SU-DHL-6 (cell line): Measurements from ENCODE around the gene SPATA22.

Source experiments
- H2AFZ ChIP-seq: fragments of 200-600 bp; sonication (generic); 2 replicates; pipeline ENCODE4 v1.6.1; 2014; ENCODE audit warnings: low read depth, mild to moderate bottlenecking, moderate library complexity, mixed read lengths, antibody characterized with exemption, low read length; ENCODE audit not compliant: severe bottlenecking
- H3F3A ChIP-seq: fragments of 200-600 bp; shearing (Covaris generic); 2 replicates; pipeline ENCODE4 v1.6.0; 2016; ENCODE audit warnings: antibody characterized with exemption, mild to moderate bottlenecking; ENCODE audit not compliant: insufficient read depth
- H3K27ac ChIP-seq: fragments of 200-600 bp; sonication (generic); 2 replicates; pipeline ENCODE4 v1.5.1; 2016; ENCODE audit warnings: low read depth, mild to moderate bottlenecking, low read length, moderate library complexity, mixed read lengths
- H3K27me3 ChIP-seq: fragments of 200-600 bp; sonication (generic), shearing (Covaris generic); 2 replicates; pipeline ENCODE4 v1.6.0; 2014; ENCODE audit warnings: mild to moderate bottlenecking, low read length
- H3K36me3 ChIP-seq: fragments of 200-600 bp; sonication (generic); 2 replicates; pipeline ENCODE4 v1.6.1; 2014; ENCODE audit warnings: mild to moderate bottlenecking, low read length, mixed read lengths
- H3K4me2 ChIP-seq: fragments of 300-600, 200-600 bp; shearing (Covaris generic), sonication (generic); 2 replicates; pipeline ENCODE4 v1.6.0; 2014; ENCODE audit warnings: low read length, low read depth, mild to moderate bottlenecking; ENCODE audit not compliant: poor library complexity, severe bottlenecking
- H3K4me3 ChIP-seq: fragments of 200-600 bp; sonication (generic); 2 replicates; pipeline ENCODE4 v1.5.1; 2014; ENCODE audit warnings: antibody characterized with exemption, low read length, mild to moderate bottlenecking, mixed read lengths; ENCODE audit not compliant: insufficient read depth, poor library complexity, severe bottlenecking
- H3K79me2 ChIP-seq: fragments of 200-600 bp; sonication (generic); 2 replicates; pipeline ENCODE4 v1.6.1; 2014; ENCODE audit warnings: mild to moderate bottlenecking, low read length, moderate library complexity; ENCODE audit not compliant: insufficient read depth
- H3K9ac ChIP-seq: fragments of 200-600 bp; sonication (generic); 2 replicates; pipeline ENCODE4 v1.7.0; 2014; ENCODE audit warnings: mild to moderate bottlenecking, low read length
- H3K9me2 ChIP-seq: fragments of 200-600 bp; sonication (generic); replicated peaks from 2 replicates; pipeline ENCODE4 v1.6.1; 2014; ENCODE audit warnings: low read length; ENCODE audit not compliant: insufficient read depth
- H3K9me3 ChIP-seq: fragments of 200-600 bp; sonication (generic); 2 replicates; pipeline ENCODE4 v1.6.1; 2014; ENCODE audit warnings: low read length, mixed read lengths; ENCODE audit not compliant: insufficient read depth
- H4K20me1 ChIP-seq: fragments of 200-600 bp; sonication (generic); 2 replicates; pipeline ENCODE4 v1.6.1; 2014; ENCODE audit warnings: low read depth, mild to moderate bottlenecking, antibody characterized with exemption, low read length, moderate library complexity, mixed read lengths
- EZH2phosphoT487 ChIP-seq: fragments of 200-600 bp; sonication (generic), shearing (Covaris generic); conservative IDR thresholded peaks from 2 replicates; pipeline ENCODE4 v1.6.1; 2018; ENCODE audit warnings: mild to moderate bottlenecking, antibody characterized with exemption, low read length, moderate library complexity, mixed read lengths
- TF ChIP-seq, protein P1 (sequence below): fragments of 200-600 bp; sonication (generic); IDR thresholded peaks from one replicate; pipeline ENCODE4 v1.5.1; 2017; ENCODE audit warnings: antibody characterized with exemption, mild to moderate bottlenecking, low read length, moderate library complexity; ENCODE audit not compliant: insufficient read depth, poor library complexity, severe bottlenecking

The SPATA22 gene

DNA sequence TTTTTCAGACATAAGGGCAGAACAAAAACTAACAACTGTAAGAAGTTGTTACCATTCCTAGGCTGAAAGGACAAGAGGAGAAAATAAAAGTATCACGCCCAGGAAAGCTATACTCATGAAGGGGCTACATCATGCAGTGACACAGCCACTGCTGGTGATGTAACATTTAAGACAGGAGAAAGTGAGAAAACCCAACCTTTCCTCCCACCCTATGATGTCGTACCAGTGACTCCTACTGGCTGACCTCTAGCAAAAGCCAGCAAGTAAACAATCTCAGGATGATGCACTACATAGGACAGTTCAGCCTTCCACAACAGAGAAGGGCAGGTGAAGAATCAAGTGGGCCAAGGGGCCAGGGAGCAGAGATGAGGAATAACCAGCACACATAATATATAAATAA, 24.0 kb downstream of the SPATA22 start:
- H3K9me2 ChIP-seq = no peaks in the 10 kb centered on the region
- H3K4me3 ChIP-seq = no peak overlapping the region
- TF ChIP-seq, protein P1, sequence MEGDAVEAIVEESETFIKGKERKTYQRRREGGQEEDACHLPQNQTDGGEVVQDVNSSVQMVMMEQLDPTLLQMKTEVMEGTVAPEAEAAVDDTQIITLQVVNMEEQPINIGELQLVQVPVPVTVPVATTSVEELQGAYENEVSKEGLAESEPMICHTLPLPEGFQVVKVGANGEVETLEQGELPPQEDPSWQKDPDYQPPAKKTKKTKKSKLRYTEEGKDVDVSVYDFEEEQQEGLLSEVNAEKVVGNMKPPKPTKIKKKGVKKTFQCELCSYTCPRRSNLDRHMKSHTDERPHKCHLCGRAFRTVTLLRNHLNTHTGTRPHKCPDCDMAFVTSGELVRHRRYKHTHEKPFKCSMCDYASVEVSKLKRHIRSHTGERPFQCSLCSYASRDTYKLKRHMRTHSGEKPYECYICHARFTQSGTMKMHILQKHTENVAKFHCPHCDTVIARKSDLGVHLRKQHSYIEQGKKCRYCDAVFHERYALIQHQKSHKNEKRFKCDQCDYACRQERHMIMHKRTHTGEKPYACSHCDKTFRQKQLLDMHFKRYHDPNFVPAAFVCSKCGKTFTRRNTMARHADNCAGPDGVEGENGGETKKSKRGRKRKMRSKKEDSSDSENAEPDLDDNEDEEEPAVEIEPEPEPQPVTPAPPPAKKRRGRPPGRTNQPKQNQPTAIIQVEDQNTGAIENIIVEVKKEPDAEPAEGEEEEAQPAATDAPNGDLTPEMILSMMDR = no peak
- no peak for TF ChIP-seq EZH2phosphoT487
- H2AFZ ChIP-seq = no peak overlapping the region
- H3K27me3 ChIP-seq = no peaks in the 10 kb centered on the region
- no peaks in the 10 kb centered on the region for H3F3A ChIP-seq
- no peaks in the 10 kb centered on the region for H3K79me2 ChIP-seq
- H3K36me3 ChIP-seq = no peaks in the 10 kb centered on the region
- no peak overlapping the region for H3K9ac ChIP-seq
- no peak overlapping the region for H3K4me2 ChIP-seq
- no peaks in the 10 kb centered on the region for H3K9me3 ChIP-seq
- H3K27ac ChIP-seq = no peak overlapping the region
- no peaks in the 10 kb centered on the region for H4K20me1 ChIP-seq

DNA sequence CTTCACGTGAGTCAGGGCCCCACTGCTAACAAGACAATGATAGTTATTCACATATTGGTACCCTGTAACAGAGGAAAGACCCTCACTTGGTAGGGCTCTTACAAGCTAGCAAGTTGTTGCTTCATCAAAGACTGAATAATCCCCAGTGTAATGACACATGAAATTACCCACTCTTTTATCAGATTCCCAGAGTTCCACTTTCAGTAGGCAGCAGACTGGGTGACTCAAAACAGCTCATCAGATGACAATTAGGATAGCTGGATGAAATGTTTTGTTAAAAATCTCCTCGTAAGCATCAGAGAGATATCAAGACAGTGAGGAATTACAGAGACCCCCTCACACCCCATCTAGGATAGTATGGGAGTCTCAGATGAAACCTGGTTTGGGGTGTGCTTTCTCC, 31.2 kb downstream of the SPATA22 start:
- Histone ChIP-seq H3K4me2 (no peak overlapping the region), H3K27ac (no peak overlapping the region), H3F3A (no peaks in the 10 kb centered on the region), H3K9me3 (no peaks in the 10 kb centered on the region), H3K36me3 (no peaks in the 10 kb centered on the region), H3K4me3 (no peak overlapping the region), H3K9me2 (no peaks in the 10 kb centered on the region), H4K20me1 (no peaks in the 10 kb centered on the region), H3K27me3 (no peaks in the 10 kb centered on the region), H2AFZ (no peak overlapping the region), H3K79me2 (no peaks in the 10 kb centered on the region), H3K9ac (no peak overlapping the region)
- TF ChIP-seq, protein P1 = no peak
- TF ChIP-seq EZH2phosphoT487 = no peak

DNA sequence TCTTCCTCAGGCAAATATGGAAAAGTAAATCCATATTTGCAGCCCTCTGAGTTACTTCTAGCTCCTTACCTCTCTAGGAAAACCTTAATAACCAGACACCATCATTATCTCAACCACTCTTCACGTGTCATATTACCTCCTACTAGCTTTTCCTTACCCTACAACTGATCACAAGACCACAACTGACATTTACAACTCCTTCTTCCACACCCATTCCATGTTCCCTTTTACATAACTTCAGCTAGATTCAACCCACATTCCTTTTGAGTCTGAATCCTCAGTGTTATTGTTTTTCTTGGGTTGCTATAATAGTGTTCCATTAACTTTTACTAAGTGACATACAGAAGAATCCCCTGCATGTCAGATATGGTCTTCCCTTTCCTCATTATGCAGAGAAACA, 33.3 kb downstream of the SPATA22 start:
- TF ChIP-seq EZH2phosphoT487 = no peak
- TF ChIP-seq, protein P1 = no peak
- H4K20me1 ChIP-seq = no peaks in the 10 kb centered on the region

More for the DNA sequence above, 33.3 kb downstream of the SPATA22 start:
- Histone ChIP-seq H3K4me2 (no peak overlapping the region), H3K27ac (no peak overlapping the region), H3K4me3 (no peak overlapping the region), H2AFZ (no peak overlapping the region), H3K36me3 (no peaks in the 10 kb centered on the region), H3K27me3 (no peaks in the 10 kb centered on the region), H3K79me2 (no peaks in the 10 kb centered on the region), H3F3A (no peaks in the 10 kb centered on the region), H3K9ac (no peak overlapping the region), H3K9me2 (no peaks in the 10 kb centered on the region), H3K9me3 (no peaks in the 10 kb centered on the region)
